Measurements from ENCODE around the gene CDHR3. TPM values are rescaled to one million over a fixed set of nuclear protein-coding genes. Genes with fewer than 3 reads are reported as not detected.

CDHR3 gene, protein sequence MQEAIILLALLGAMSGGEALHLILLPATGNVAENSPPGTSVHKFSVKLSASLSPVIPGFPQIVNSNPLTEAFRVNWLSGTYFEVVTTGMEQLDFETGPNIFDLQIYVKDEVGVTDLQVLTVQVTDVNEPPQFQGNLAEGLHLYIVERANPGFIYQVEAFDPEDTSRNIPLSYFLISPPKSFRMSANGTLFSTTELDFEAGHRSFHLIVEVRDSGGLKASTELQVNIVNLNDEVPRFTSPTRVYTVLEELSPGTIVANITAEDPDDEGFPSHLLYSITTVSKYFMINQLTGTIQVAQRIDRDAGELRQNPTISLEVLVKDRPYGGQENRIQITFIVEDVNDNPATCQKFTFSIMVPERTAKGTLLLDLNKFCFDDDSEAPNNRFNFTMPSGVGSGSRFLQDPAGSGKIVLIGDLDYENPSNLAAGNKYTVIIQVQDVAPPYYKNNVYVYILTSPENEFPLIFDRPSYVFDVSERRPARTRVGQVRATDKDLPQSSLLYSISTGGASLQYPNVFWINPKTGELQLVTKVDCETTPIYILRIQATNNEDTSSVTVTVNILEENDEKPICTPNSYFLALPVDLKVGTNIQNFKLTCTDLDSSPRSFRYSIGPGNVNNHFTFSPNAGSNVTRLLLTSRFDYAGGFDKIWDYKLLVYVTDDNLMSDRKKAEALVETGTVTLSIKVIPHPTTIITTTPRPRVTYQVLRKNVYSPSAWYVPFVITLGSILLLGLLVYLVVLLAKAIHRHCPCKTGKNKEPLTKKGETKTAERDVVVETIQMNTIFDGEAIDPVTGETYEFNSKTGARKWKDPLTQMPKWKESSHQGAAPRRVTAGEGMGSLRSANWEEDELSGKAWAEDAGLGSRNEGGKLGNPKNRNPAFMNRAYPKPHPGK
- 0.35 and 3.4 TPM in 2 replicates for total RNA-seq

DNA sequence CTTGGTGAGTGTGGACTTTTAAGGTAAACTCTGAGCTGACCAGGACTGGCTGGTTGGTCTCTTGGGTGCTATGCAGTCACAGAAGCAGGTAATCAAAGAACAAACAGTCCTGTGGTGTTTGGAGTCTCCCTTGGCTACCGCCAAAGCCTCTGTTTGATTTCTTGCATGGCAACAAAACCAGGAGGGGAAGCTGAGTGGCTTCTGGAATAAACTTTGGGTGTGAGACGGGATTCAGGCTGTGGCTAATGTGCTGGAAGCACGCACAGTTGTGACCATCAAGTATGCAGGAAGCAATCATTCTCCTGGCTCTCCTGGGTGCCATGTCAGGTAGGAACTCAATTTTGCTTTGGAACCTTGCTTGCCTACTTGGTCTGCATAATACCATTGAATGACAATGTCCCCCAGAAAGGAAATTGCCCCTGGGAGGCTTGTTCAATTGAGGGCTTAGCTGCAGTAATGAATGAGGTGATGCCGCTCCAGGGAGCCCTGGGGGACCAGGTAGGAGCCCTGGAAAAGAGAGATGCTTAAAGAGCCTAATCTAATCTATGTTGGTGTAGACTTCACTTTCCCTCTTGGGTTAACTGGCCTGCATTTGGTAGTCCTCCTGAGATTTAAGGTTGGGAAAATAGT, at the start of gene CDHR3:
Gene CDHR3, plus strand, starts transcription at position 227 of the 630 bp plus-strand sequence. Its CDS starts 55 bp downstream, at position 282.

Other genes starting within 250 kb of the CDHR3 start
- 3.3 and 11.5 TPM in 2 replicates for gene ATXN7L1, start 86.7 kb upstream of the CDHR3 start, total RNA-seq
- 141 and 150 TPM in 2 replicates for gene SYPL1, start 149.0 kb downstream of the CDHR3 start, total RNA-seq

Measured in airway epithelial cell (primary cell).